Measurements from ENCODE around the gene LRRC2.

Gene LRRC2

GRCh38 chr3:46521096-46521495, 45.0 kb downstream of the LRRC2 start:
- H3K27me3 ChIP-seq (ENCODE audit: insufficient read depth, low read length, poor library complexity): no peaks in the 10 kb centered on the region
- no peaks in the 10 kb centered on the region for H3K79me2 ChIP-seq (ENCODE audit: control insufficient read depth, insufficient read depth, low read length)
- no peak overlapping the region for H2BK15ac ChIP-seq (replicated peaks; ENCODE audit: low read depth)
- no peak for DNase-seq
- H3K23ac ChIP-seq (ENCODE audit: low read length): no peak overlapping the region
- H3K79me1 ChIP-seq (ENCODE audit: low read length): no peaks in the 10 kb centered on the region
- no peaks in the 10 kb centered on the region for H3K36me3 ChIP-seq (ENCODE audit: control insufficient read depth, insufficient read depth, low read length)
- H3K9ac ChIP-seq (ENCODE audit: low read length): no peak overlapping the region
- no peak overlapping the region for H3K56ac ChIP-seq (ENCODE audit: low read length)
- H4K5ac ChIP-seq (ENCODE audit: low read length): no peak overlapping the region
- no peak overlapping the region for H4K8ac ChIP-seq (ENCODE audit: low read depth, low read length)
- H2BK120ac ChIP-seq (ENCODE audit: low read depth, low read length): no peak overlapping the region
- no peak overlapping the region for H3K4me2 ChIP-seq (ENCODE audit: low read length)
- no peak overlapping the region for H3K18ac ChIP-seq (ENCODE audit: low read length)
- no peaks in the 10 kb centered on the region for H3K4me1 ChIP-seq (ENCODE audit: control insufficient read depth, low read depth, low read length)
- no peak overlapping the region for H3K4me3 ChIP-seq (ENCODE audit: low read length)
- no peak overlapping the region for H2BK5ac ChIP-seq (ENCODE audit: low read length)
- no peak overlapping the region for H3K4ac ChIP-seq (ENCODE audit: low read depth, low read length)
- no peak overlapping the region for H3K27ac ChIP-seq (ENCODE audit: low read depth, low read length)
- H2AK5ac ChIP-seq (ENCODE audit: low read length): no peak overlapping the region
- WGBS (ENCODE audit: extremely low coverage, insufficient coverage, low lambda C conversion rate): no CpG with 5 or more reads among the region's 9 CpGs

- no peak overlapping the region for H3K27ac ChIP-seq (ENCODE audit: low read depth, low read length)
Measured at GRCh38 chr3:46520531-46520930, 45.6 kb downstream of the LRRC2 start.

GRCh38 chr3:46519952-46520351, 46.1 kb downstream of the LRRC2 start:
- Histone ChIP-seq H3K23ac (ENCODE audit: low read length) (no peak overlapping the region), H3K36me3 (ENCODE audit: control insufficient read depth, insufficient read depth, low read length) (no peaks in the 10 kb centered on the region), H3K4ac (ENCODE audit: low read depth, low read length) (no peak overlapping the region), H2AK5ac (ENCODE audit: low read length) (no peak overlapping the region), H3K4me3 (ENCODE audit: low read length) (no peak overlapping the region), H3K27ac (ENCODE audit: low read depth, low read length) (no peak overlapping the region), H3K18ac (ENCODE audit: low read length) (no peak overlapping the region), H4K8ac (ENCODE audit: low read depth, low read length) (no peak overlapping the region), H2BK5ac (ENCODE audit: low read length) (no peak overlapping the region), H2BK120ac (ENCODE audit: low read depth, low read length) (no peak overlapping the region), H3K4me1 (ENCODE audit: control insufficient read depth, low read depth, low read length) (no peaks in the 10 kb centered on the region), H2BK15ac (replicated peaks; ENCODE audit: low read depth) (no peak overlapping the region), H3K79me2 (ENCODE audit: control insufficient read depth, insufficient read depth, low read length) (no peaks in the 10 kb centered on the region), H3K79me1 (ENCODE audit: low read length) (no peaks in the 10 kb centered on the region), H3K4me2 (ENCODE audit: low read length) (no peak overlapping the region), H3K9ac (ENCODE audit: low read length) (no peak overlapping the region), H3K56ac (ENCODE audit: low read length) (no peak overlapping the region), H3K27me3 (ENCODE audit: insufficient read depth, low read length, poor library complexity) (no peaks in the 10 kb centered on the region), H4K5ac (ENCODE audit: low read length) (no peak overlapping the region)
- no peak for DNase-seq
- WGBS (ENCODE audit: extremely low coverage, insufficient coverage, low lambda C conversion rate): 100% methylated on average over 1 of the region's 2 CpGs

More at GRCh38 chr3:46520531-46520930, 45.6 kb downstream of the LRRC2 start:
- Histone ChIP-seq H3K56ac (ENCODE audit: low read length) (no peak overlapping the region), H2BK15ac (replicated peaks; ENCODE audit: low read depth) (no peak overlapping the region), H3K18ac (ENCODE audit: low read length) (no peak overlapping the region), H3K9ac (ENCODE audit: low read length) (no peak overlapping the region), H3K4me2 (ENCODE audit: low read length) (no peak overlapping the region), H3K4me3 (ENCODE audit: low read length) (no peak overlapping the region), H3K4me1 (ENCODE audit: control insufficient read depth, low read depth, low read length) (no peaks in the 10 kb centered on the region), H3K23ac (ENCODE audit: low read length) (no peak overlapping the region), H3K79me2 (ENCODE audit: control insufficient read depth, insufficient read depth, low read length) (no peaks in the 10 kb centered on the region), H4K5ac (ENCODE audit: low read length) (no peak overlapping the region), H3K36me3 (ENCODE audit: control insufficient read depth, insufficient read depth, low read length) (no peaks in the 10 kb centered on the region), H2AK5ac (ENCODE audit: low read length) (no peak overlapping the region), H2BK5ac (ENCODE audit: low read length) (no peak overlapping the region), H4K8ac (ENCODE audit: low read depth, low read length) (no peak overlapping the region), H3K4ac (ENCODE audit: low read depth, low read length) (no peak overlapping the region), H2BK120ac (ENCODE audit: low read depth, low read length) (no peak overlapping the region), H3K79me1 (ENCODE audit: low read length) (no peaks in the 10 kb centered on the region), H3K27me3 (ENCODE audit: insufficient read depth, low read length, poor library complexity) (no peaks in the 10 kb centered on the region)
- DNase-seq: no peak
- WGBS (ENCODE audit: extremely low coverage, insufficient coverage, low lambda C conversion rate): no CpG with 5 or more reads among the region's 3 CpGs

- H3K4me3 ChIP-seq (ENCODE audit: low read length): no peak overlapping the region
- H3K27me3 ChIP-seq (ENCODE audit: insufficient read depth, low read length, poor library complexity): no peaks in the 10 kb centered on the region
- no peak overlapping the region for H3K4me2 ChIP-seq (ENCODE audit: low read length)
- no peaks in the 10 kb centered on the region for H3K79me2 ChIP-seq (ENCODE audit: control insufficient read depth, insufficient read depth, low read length)
- no peak overlapping the region for H2BK15ac ChIP-seq (replicated peaks; ENCODE audit: low read depth)
- H3K18ac ChIP-seq (ENCODE audit: low read length): no peak overlapping the region
- no peak overlapping the region for H3K4ac ChIP-seq (ENCODE audit: low read depth, low read length)
- H3K4me1 ChIP-seq (ENCODE audit: control insufficient read depth, low read depth, low read length): no peaks in the 10 kb centered on the region
- H3K36me3 ChIP-seq (ENCODE audit: control insufficient read depth, insufficient read depth, low read length): no peaks in the 10 kb centered on the region
- H2BK120ac ChIP-seq (ENCODE audit: low read depth, low read length): no peak overlapping the region
- H4K5ac ChIP-seq (ENCODE audit: low read length): no peak overlapping the region
- no peaks in the 10 kb centered on the region for H3K79me1 ChIP-seq (ENCODE audit: low read length)
- H3K27ac ChIP-seq (ENCODE audit: low read depth, low read length): no peak overlapping the region
- H4K8ac ChIP-seq (ENCODE audit: low read depth, low read length): no peak overlapping the region
- H3K23ac ChIP-seq (ENCODE audit: low read length): no peak overlapping the region
- H2BK5ac ChIP-seq (ENCODE audit: low read length): no peak overlapping the region
- no peak overlapping the region for H2AK5ac ChIP-seq (ENCODE audit: low read length)
- H3K9ac ChIP-seq (ENCODE audit: low read length): no peak overlapping the region
- no CpG with 5 or more reads among the region's 2 CpGs for WGBS (ENCODE audit: extremely low coverage, insufficient coverage, low lambda C conversion rate)
- no peak for DNase-seq
- H3K56ac ChIP-seq (ENCODE audit: low read length): no peak overlapping the region
Measured at GRCh38 chr3:46517784-46518181, 48.3 kb downstream of the LRRC2 start.

GRCh38 chr3:46517016-46517783, 48.9 kb downstream of the LRRC2 start:
- H3K27me3 ChIP-seq (ENCODE audit: insufficient read depth, low read length, poor library complexity): no peaks in the 10 kb centered on the region
- no CpG with 5 or more reads among the region's 7 CpGs for WGBS (ENCODE audit: extremely low coverage, insufficient coverage, low lambda C conversion rate)
- DNase-seq: no peak
- no peaks in the 10 kb centered on the region for H3K36me3 ChIP-seq (ENCODE audit: control insufficient read depth, insufficient read depth, low read length)
- H3K18ac ChIP-seq (ENCODE audit: low read length): no peak overlapping the region
- no peaks in the 10 kb centered on the region for H3K4me1 ChIP-seq (ENCODE audit: control insufficient read depth, low read depth, low read length)
- no peaks in the 10 kb centered on the region for H3K79me1 ChIP-seq (ENCODE audit: low read length)
- no peak overlapping the region for H2BK5ac ChIP-seq (ENCODE audit: low read length)
- no peak overlapping the region for H2BK15ac ChIP-seq (replicated peaks; ENCODE audit: low read depth)
- no peak overlapping the region for H2AK5ac ChIP-seq (ENCODE audit: low read length)
- no peak overlapping the region for H2BK120ac ChIP-seq (ENCODE audit: low read depth, low read length)
- no peak overlapping the region for H3K56ac ChIP-seq (ENCODE audit: low read length)
- H3K23ac ChIP-seq (ENCODE audit: low read length): no peak overlapping the region
- H3K79me2 ChIP-seq (ENCODE audit: control insufficient read depth, insufficient read depth, low read length): no peaks in the 10 kb centered on the region
- no peak overlapping the region for H3K4me3 ChIP-seq (ENCODE audit: low read length)
- H3K27ac ChIP-seq (ENCODE audit: low read depth, low read length): no peak overlapping the region
- no peak overlapping the region for H4K5ac ChIP-seq (ENCODE audit: low read length)
- H3K9ac ChIP-seq (ENCODE audit: low read length): no peak overlapping the region
- no peak overlapping the region for H3K4me2 ChIP-seq (ENCODE audit: low read length)
- H4K8ac ChIP-seq (ENCODE audit: low read depth, low read length): no peak overlapping the region
- no peak overlapping the region for H3K4ac ChIP-seq (ENCODE audit: low read depth, low read length)

- Histone ChIP-seq H3K4me1 (ENCODE audit: control insufficient read depth, low read depth, low read length) (no peaks in the 10 kb centered on the region), H2BK5ac (ENCODE audit: low read length) (no peak overlapping the region), H3K27ac (ENCODE audit: low read depth, low read length) (no peak overlapping the region), H4K8ac (ENCODE audit: low read depth, low read length) (no peak overlapping the region), H3K4ac (ENCODE audit: low read depth, low read length) (no peak overlapping the region), H3K4me2 (ENCODE audit: low read length) (no peak overlapping the region), H3K4me3 (ENCODE audit: low read length) (no peak overlapping the region), H2AK5ac (ENCODE audit: low read length) (no peak overlapping the region), H3K9ac (ENCODE audit: low read length) (no peak overlapping the region), H3K56ac (ENCODE audit: low read length) (no peak overlapping the region), H3K79me1 (ENCODE audit: low read length) (no peaks in the 10 kb centered on the region), H3K27me3 (ENCODE audit: insufficient read depth, low read length, poor library complexity) (no peaks in the 10 kb centered on the region), H3K79me2 (ENCODE audit: control insufficient read depth, insufficient read depth, low read length) (no peaks in the 10 kb centered on the region), H3K18ac (ENCODE audit: low read length) (no peak overlapping the region), H3K23ac (ENCODE audit: low read length) (no peak overlapping the region), H2BK15ac (replicated peaks; ENCODE audit: low read depth) (no peak overlapping the region), H2BK120ac (ENCODE audit: low read depth, low read length) (no peak overlapping the region), H4K5ac (ENCODE audit: low read length) (no peak overlapping the region), H3K36me3 (ENCODE audit: control insufficient read depth, insufficient read depth, low read length) (no peaks in the 10 kb centered on the region)
- no peak for DNase-seq
- no CpG with 5 or more reads among the region's 4 CpGs for WGBS (ENCODE audit: extremely low coverage, insufficient coverage, low lambda C conversion rate)
Measured at GRCh38 chr3:46516521-46516920, 49.6 kb downstream of the LRRC2 start.

All from mesendoderm (in vitro differentiated cells).